Subcutaneous abdominal adipose tissue (tissue), 5 donors: ENCODE data around the gene PARVG.

ENCODE experiments used
- H3K27ac ChIP-seq: one replicate; pipeline ENCODE4 v1.7.0; 2013; ENCODE audit warnings: low read depth, mild to moderate bottlenecking, inconsistent platforms, low read length, moderate library complexity
- H3K27me3 ChIP-seq, 5 donors: one replicate each; pipeline ENCODE4 v1.7.0; 2013; ENCODE audit warnings: low read length in 5 of 5, inconsistent platforms in 1 of 5; ENCODE audit not compliant: control insufficient read depth in 5 of 5, insufficient read depth in 4 of 5
- H3K36me3 ChIP-seq, 5 donors: one replicate each; pipeline ENCODE4 v1.7.0; 2013; ENCODE audit warnings: low read length in 5 of 5; ENCODE audit not compliant: control insufficient read depth in 5 of 5, insufficient read depth in 5 of 5
- H3K4me1 ChIP-seq, 5 donors: one replicate each; pipeline ENCODE4 v1.7.0; 2013; ENCODE audit warnings: low read length in 5 of 5, mild to moderate bottlenecking in 3 of 5, moderate library complexity in 1 of 5; ENCODE audit not compliant: control insufficient read depth in 5 of 5, insufficient read depth in 5 of 5
- H3K4me3 ChIP-seq, 5 donors: one replicate each; pipeline ENCODE4 v1.7.0; 2013; ENCODE audit warnings: low read length in 5 of 5, low read depth in 1 of 5
- H3K9ac ChIP-seq, 5 donors: one replicate each; pipeline ENCODE4 v1.7.0; 2013; ENCODE audit warnings: low read length in 5 of 5, mild to moderate bottlenecking in 4 of 5, moderate library complexity in 3 of 5
- H3K9me3 ChIP-seq, 5 donors: one replicate each; pipeline ENCODE4 v1.7.0; 2013; ENCODE audit warnings: low read length in 5 of 5; ENCODE audit not compliant: control insufficient read depth in 5 of 5
- donor health status: healthy.
- donor health status: healthy.
- donor health status: healthy.
- donor health status: healthy.
- donor health status: healthy.

PARVG gene

DNA sequence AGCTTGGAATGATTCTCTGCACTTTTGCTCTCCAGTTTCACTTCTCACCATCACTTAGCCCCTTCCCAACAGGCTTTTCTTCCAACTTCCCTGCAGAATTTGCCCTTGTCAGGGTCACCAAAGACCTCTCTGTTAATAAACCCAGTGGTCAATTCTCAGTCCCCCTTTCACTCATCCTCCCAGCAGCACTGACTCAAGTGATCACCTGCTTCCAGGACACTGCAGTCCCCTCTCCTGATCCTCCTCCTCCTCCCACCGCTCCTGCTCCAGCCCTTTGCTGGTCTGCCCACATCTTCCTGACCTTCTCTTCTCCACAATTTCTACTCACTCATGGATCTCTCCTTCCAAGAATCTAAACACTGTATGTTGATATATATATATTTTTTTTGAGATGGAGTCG is 74.1 kb downstream of the PARVG start:
- H3K9me3 ChIP-seq, result peaks cover 7 to 11% (median 10%) of the 10 kb centered on the region in 5 donors
- no peaks in the 10 kb centered on the region for H3K4me1 ChIP-seq
- no peaks in the 10 kb centered on the region for H3K36me3 ChIP-seq
- no peak overlapping the region for H3K4me3 ChIP-seq
- no peak overlapping the region for H3K9ac ChIP-seq
- no peak overlapping the region for H3K27ac ChIP-seq
- peaks cover 0 to 9% (median 7%) of the 10 kb centered on the region in 5 donors for H3K27me3 ChIP-seq

DNA sequence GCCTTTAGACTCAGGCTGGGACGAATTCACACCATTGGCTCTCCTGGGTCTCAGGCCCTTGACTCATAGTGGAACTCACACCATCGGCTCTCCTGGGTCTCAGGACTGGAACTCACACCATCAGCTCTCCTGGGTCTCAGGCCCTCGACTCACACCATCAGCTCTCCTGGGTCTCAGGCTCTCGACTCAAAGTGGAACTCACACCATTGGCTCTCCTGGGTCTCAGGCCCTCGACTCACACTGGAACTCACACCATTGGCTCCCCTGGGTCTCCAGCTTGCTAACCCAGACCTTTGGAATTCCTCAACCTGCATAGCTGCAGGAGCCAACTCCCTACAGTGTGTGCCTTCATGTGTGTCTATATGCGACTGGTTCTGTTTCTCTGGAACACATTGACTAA is 75.4 kb downstream of the PARVG start:
- no peaks in the 10 kb centered on the region for H3K36me3 ChIP-seq
- H3K27ac ChIP-seq, result no peak overlapping the region
- H3K4me3 ChIP-seq, result no peak overlapping the region
- H3K27me3 ChIP-seq, result peaks cover 0 to 9% (median 7%) of the 10 kb centered on the region in 5 donors
- H3K4me1 ChIP-seq, result no peaks in the 10 kb centered on the region
- H3K9ac ChIP-seq, result no peak overlapping the region
- no peaks in the 10 kb centered on the region for H3K9me3 ChIP-seq

DNA sequence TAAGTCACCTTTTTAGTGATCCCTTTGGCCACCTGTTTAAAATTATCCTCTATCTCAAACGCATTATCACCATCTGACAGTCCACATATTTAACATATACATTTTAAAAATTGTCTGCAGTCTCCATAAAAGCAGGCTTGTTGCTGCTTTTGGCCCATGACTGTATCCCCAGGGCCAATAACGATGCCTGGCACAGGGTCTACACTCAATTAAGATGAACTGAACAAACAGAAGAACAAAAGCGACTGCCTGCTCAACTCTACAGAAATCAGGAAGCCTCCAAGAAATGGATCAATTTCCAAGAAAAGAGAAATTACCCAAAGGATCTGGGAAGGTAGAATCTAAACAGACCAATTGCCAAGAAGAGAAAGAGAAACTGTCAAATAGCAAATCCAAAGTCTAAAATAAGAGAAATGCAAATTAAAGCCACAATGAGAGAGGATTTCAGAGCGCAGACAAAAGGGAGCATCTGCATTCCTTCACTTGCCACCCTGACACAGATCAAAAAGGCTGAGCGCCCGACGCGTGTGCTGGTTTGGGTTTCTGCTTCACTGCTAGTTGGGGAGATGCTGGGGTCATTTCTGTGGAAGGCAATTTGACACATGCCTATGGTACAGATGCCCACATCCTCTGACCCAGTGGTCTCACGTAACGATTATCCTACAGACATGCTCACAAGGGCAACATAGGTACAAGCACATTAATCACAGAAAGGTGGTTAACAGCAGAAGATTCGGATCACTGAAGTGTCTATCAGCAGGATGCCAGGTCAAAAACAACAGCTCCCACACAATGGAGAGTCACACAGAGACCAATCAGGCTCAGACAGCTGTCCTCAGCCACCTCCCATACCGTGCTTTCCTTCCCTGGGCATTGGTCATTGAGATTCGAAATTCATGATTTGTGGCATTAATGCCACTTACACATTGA is 76.1 kb downstream of the PARVG start:
- Histone ChIP-seq H3K9ac (no peak overlapping the region), H3K9me3 (no peaks in the 10 kb centered on the region), H3K4me1 (no peaks in the 10 kb centered on the region), H3K27me3 (peaks cover 0 to 9% (median 7%) of the 10 kb centered on the region in 5 donors), H3K36me3 (no peaks in the 10 kb centered on the region), H3K27ac (no peak overlapping the region), H3K4me3 (no peak overlapping the region)
